ENCODE results near the gene ASB15. TPM values are rescaled to one million over a fixed set of nuclear protein-coding genes. Genes with fewer than 3 reads are reported as not detected.
"Not testable (repeated sequence)": the region's sequence is repeated elsewhere in the genome, so short reads cannot be mapped to it uniquely, and the experiment has no call there.

ASB15 gene
- total RNA-seq (not detected), polyA plus RNA-seq (not detected)

- no peak for DNase-seq
- H3K27me3 ChIP-seq: no peaks in the 10 kb centered on the region
- TF ChIP-seq, protein P1, sequence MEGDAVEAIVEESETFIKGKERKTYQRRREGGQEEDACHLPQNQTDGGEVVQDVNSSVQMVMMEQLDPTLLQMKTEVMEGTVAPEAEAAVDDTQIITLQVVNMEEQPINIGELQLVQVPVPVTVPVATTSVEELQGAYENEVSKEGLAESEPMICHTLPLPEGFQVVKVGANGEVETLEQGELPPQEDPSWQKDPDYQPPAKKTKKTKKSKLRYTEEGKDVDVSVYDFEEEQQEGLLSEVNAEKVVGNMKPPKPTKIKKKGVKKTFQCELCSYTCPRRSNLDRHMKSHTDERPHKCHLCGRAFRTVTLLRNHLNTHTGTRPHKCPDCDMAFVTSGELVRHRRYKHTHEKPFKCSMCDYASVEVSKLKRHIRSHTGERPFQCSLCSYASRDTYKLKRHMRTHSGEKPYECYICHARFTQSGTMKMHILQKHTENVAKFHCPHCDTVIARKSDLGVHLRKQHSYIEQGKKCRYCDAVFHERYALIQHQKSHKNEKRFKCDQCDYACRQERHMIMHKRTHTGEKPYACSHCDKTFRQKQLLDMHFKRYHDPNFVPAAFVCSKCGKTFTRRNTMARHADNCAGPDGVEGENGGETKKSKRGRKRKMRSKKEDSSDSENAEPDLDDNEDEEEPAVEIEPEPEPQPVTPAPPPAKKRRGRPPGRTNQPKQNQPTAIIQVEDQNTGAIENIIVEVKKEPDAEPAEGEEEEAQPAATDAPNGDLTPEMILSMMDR (IDR thresholded peaks at IDR 0.05): no peak
- TF ChIP-seq EP300 (IDR thresholded peaks at IDR 0.05): no peak
- TF ChIP-seq POLR2A (IDR thresholded peaks at IDR 0.05): no peak
- TF ChIP-seq POLR2AphosphoS5 (IDR thresholded peaks at IDR 0.05): no peak
- no peak within 1 kb of the TSS for H3K27ac ChIP-seq
- no peaks in the 10 kb centered on the region for H3K9me3 ChIP-seq
- H3K36me3 ChIP-seq: no peaks in the 10 kb centered on the region
- no peak within 1 kb of the TSS for H3K4me3 ChIP-seq
- H3K4me1 ChIP-seq: no peaks in the 10 kb centered on the region
- WGBS, 2 donors: 75 to 87% methylated on average over 4 of the region's 4 CpGs
- intact Hi-C loops (cut with DNase I): no loop called here
Measured at GRCh38 chr7:123601530-123601929, at the start of gene ASB15. Gene ASB15 (plus strand): TSS chr7:123601821. CDS start chr7:123614503, 12,682 bp downstream.

- H3K36me3 ChIP-seq: peaks cover 0 to 52% (median 7%) of the 10 kb centered on the region in 4 donors
- H3K27me3 ChIP-seq, H3K27ac ChIP-seq, DNase-seq, H3K4me3 ChIP-seq, H3K9me3 ChIP-seq: not testable (repeated sequence)
- intact Hi-C loops (cut with DNase I): loop anchor here (10.0 kb wide), 1 partner anchor 1407 kb away; the partner anchor contains the start of gene AASS
- peaks cover 0 to 47% (median 32%) of the 10 kb centered on the region in 4 donors for H3K4me1 ChIP-seq
Measured at GRCh38 chr7:123552134-123552533, 49.5 kb upstream of the ASB15 start.

DNA sequence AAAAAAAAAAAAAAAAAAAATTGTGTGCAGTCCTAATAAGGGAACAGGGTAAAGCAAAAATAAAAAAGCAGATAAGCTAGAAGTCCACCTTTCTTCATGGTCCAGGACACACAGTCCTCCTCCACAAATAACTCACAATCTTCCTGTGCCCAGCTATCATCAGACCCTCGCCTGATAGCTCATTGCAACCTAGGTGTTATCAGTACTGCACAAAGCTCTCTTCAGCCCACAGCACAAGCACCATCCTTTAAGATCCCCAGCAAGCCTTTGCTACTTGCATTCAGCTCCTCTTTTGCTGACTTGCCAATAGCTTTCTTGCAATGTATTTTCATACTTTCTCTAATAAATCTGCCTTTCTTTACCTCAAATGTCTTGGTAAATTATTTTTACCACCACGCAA lies 49.0 kb upstream of the ASB15 start:
- no peak for DNase-seq
- no peak overlapping the region for H3K27ac ChIP-seq
- peaks cover 0 to 51% (median 7%) of the 10 kb centered on the region in 4 donors for H3K36me3 ChIP-seq
- TF ChIP-seq, protein P1 (IDR thresholded peaks at IDR 0.05): no peak
- TF ChIP-seq EP300 (IDR thresholded peaks at IDR 0.05) (no peak), POLR2AphosphoS5 (IDR thresholded peaks at IDR 0.05) (no peak), POLR2A (IDR thresholded peaks at IDR 0.05) (no peak)
- H3K9me3 ChIP-seq: no peaks in the 10 kb centered on the region
- H3K27me3 ChIP-seq: no peaks in the 10 kb centered on the region
- no peak overlapping the region for H3K4me3 ChIP-seq
- WGBS, 2 donors: 95 to 98% methylated on average over 2 of the region's 2 CpGs
- peaks cover 0 to 47% (median 32%) of the 10 kb centered on the region in 4 donors for H3K4me1 ChIP-seq
- intact Hi-C loops (cut with DNase I): loop anchor here (10.0 kb wide), 1 partner anchor 1408 kb away; the partner anchor contains the start of gene AASS

DNA sequence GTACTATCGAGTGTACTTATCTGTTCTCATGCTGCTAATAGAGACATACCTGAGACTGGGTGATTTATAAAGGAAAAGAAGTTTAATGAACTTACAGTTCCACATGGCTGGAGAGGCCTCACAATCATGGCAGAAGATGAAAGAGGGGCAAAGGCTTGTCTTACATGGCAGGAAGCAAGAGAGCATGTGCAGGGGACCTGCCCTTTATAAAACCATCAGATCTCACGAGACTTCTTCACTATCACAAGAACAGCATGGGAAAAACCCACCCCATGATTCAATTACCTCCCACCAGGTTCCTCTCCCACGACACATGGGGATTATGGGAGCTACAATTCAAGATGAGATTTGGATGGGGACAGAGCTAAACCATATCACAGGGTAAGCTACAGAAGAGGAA lies 48.5 kb upstream of the ASB15 start:
- Histone ChIP-seq H3K4me3 (no peak overlapping the region), H3K36me3 (peaks cover 0 to 49% (median 6%) of the 10 kb centered on the region in 4 donors), H3K27ac (no peak overlapping the region), H3K27me3 (no peaks in the 10 kb centered on the region), H3K9me3 (no peaks in the 10 kb centered on the region), H3K4me1 (peaks cover 0 to 45% (median 32%) of the 10 kb centered on the region in 4 donors)
- intact Hi-C loops (cut with DNase I): loop anchor here (10.0 kb wide), 1 partner anchor 1408 kb away; the partner anchor contains the start of gene AASS
- no peak for DNase-seq
- 88 to 91% methylated on average over 3 of the region's 3 CpGs for WGBS, 2 donors
- no peak for TF ChIP-seq POLR2A (IDR thresholded peaks at IDR 0.05)
- TF ChIP-seq, protein P1 (IDR thresholded peaks at IDR 0.05): no peak
- TF ChIP-seq POLR2AphosphoS5 (IDR thresholded peaks at IDR 0.05): no peak
- TF ChIP-seq EP300 (IDR thresholded peaks at IDR 0.05): no peak

DNA sequence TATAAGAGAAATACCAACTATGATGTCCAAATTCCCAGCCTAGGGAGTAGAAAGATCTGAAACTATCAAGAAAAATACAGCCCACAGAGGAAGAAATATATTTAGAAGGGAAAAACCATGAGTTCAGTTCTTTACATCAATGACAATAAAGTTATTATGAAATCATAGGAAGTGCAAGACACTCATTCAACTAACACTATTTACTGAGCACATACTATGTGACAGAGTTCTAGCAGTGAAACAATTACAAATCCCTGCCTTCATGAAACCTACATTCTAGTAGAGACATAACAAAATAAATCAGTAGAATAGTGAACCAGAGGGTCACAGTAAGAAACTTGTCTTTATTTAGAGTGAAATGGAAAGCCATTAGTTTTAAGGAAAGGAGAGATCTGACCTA lies 46.1 kb upstream of the ASB15 start:
- Histone ChIP-seq H3K9me3 (no peaks in the 10 kb centered on the region), H3K27ac (no peak overlapping the region), H3K27me3 (no peaks in the 10 kb centered on the region), H3K36me3 (peaks cover 0 to 28% (median 2%) of the 10 kb centered on the region in 4 donors), H3K4me1 (peaks cover 0 to 42% (median 31%) of the 10 kb centered on the region in 4 donors), H3K4me3 (no peak overlapping the region)
- TF ChIP-seq POLR2AphosphoS5 (IDR thresholded peaks at IDR 0.05): no peak
- TF ChIP-seq POLR2A (IDR thresholded peaks at IDR 0.05): no peak
- TF ChIP-seq EP300 (IDR thresholded peaks at IDR 0.05): no peak
- TF ChIP-seq, protein P1 (IDR thresholded peaks at IDR 0.05): no peak
- no peak for DNase-seq
- intact Hi-C loops (cut with DNase I): loop anchor here (5.0 to 10.0 kb wide), 2 partner anchors 63 to 1411 kb away; partner anchors contain the start of gene AASS

All from sigmoid colon (tissue), 7 donors.